GM10266 (cell line): ENCODE measurements around the gene AFF4.
"Not testable (repeated sequence)": the region's sequence is repeated elsewhere in the genome, so short reads cannot be mapped to it uniquely, and the experiment has no call there.

Experiments
- DNase-seq: peaks from one replicate; pipeline ENCODE4 v3.0.0; 2012; ENCODE audit errors: extremely low spot score
- TF ChIP-seq, protein P1 (sequence below): IDR thresholded peaks from 2 replicates; pipeline ENCODE4 v1.5.1; 2012; ENCODE audit warnings: mild to moderate bottlenecking, low read depth; ENCODE audit not compliant: control insufficient read depth, insufficient read depth; ENCODE audit errors: missing control alignments

AFF4 gene

DNA sequence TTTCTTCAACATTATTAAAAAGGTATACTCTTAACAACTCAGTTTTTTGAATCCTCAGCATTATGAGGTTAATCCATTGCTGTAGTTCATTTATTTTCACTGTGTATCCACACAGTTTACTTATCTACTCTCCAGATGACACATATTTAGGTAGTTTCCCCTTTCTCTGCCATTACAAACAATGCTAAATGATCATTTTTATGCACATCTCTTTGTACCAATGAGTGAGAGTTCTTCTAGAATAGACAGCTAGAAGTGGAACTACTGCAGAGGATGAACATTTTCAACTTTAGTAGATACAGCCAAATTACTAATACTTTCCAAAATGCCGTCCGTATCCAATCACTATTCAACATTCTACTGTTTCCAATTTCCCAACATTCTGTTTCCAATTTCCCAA is 11.5 kb downstream of the AFF4 start:
- TF ChIP-seq, protein P1, sequence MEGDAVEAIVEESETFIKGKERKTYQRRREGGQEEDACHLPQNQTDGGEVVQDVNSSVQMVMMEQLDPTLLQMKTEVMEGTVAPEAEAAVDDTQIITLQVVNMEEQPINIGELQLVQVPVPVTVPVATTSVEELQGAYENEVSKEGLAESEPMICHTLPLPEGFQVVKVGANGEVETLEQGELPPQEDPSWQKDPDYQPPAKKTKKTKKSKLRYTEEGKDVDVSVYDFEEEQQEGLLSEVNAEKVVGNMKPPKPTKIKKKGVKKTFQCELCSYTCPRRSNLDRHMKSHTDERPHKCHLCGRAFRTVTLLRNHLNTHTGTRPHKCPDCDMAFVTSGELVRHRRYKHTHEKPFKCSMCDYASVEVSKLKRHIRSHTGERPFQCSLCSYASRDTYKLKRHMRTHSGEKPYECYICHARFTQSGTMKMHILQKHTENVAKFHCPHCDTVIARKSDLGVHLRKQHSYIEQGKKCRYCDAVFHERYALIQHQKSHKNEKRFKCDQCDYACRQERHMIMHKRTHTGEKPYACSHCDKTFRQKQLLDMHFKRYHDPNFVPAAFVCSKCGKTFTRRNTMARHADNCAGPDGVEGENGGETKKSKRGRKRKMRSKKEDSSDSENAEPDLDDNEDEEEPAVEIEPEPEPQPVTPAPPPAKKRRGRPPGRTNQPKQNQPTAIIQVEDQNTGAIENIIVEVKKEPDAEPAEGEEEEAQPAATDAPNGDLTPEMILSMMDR, result no peak
- no peak for DNase-seq

DNA sequence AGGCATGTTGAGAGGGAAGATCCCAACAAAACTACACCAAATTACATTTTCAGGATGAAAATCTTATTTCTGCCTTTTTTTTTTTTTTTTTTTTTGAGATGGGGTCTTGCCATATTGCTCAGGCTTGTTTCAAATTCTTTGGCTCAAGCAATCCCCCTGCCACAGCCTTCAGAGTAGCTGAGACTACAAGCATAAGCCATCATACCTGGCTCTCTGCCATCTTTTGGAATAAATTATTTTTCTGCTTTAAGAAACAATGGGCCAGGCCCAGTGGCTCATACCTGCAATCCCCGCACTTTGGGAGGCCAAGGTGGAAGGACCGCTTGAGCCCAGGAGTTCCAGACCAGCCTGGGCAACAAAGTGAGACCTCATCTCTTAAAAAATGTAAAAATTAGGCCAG is 14.3 kb downstream of the AFF4 start:
- TF ChIP-seq, protein P1, result no peak

DNA sequence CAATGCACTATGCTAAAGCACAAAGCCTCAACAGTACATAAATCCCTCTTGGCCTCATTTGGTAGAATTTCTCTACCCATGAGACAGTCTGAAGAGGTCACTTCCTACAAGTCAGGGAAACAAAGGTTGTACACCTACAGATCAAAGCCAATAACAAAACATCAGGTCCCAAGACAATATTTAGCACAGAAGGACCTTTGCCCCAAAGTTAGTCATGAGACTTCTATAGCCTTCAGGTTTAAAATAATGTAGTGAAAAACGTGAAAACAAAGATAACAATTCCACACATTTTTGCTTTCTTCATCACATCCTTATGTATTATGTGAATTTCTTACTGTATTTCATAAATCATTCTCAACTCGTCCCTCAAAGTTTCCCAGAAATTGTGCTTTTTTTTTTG is 15.8 kb downstream of the AFF4 start:
- DNase-seq, result no peak
- TF ChIP-seq, protein P1, result no peak

More for the DNA sequence above, 14.3 kb downstream of the AFF4 start:
- DNase-seq, result no peak

DNA sequence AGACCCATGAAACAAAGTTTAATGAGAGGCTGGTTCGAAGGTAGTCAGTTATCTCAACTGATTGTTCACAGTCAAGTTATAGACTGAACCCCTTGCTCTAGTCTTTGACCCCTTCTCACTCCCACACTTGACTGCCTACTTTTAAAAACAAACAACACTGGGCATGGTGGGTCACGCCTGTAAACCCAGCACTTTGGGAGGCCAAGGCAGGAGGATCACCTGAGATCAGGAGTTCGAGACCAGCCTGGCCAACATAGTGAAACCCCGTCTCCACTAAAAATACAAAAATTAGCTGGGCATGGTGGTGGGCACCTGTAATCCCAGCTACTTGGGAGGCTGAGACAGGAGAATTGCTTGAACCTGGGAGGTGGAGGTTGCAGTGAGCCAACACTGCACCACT is 18.1 kb downstream of the AFF4 start:
- not testable (repeated sequence) for DNase-seq

DNA sequence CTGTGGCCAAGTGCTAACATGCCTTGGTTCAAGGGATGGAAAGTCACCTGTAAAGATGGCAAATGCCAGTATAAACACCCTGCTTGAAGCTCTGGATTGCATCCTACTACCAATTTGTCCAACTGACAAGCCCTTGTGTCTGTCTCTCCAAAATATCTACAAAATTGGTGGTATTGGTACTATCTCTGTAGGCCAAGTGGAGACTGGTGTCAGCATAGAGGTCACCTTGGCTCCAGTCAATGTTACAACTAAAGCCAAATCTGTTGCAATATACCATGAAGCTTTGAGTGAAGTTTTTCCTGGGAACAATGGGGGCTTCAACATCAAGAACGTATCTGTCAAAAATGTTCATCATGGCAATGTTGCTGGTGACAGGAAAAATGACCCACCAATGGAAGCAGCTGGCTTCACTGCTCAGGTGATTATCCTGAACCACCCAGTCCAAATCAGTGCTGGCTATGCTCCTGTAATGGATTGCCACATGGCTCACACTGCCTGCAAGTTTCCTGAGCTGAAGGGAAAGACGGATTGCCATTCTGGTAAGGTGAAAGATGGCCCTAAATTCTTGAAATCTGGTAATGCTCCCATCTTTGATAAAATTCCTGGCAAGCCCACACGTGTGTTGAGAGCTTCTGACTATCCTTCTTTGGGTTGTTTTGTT is 19.9 kb downstream of the AFF4 start:
- no peak for DNase-seq
- TF ChIP-seq, protein P1, result no peak

DNA sequence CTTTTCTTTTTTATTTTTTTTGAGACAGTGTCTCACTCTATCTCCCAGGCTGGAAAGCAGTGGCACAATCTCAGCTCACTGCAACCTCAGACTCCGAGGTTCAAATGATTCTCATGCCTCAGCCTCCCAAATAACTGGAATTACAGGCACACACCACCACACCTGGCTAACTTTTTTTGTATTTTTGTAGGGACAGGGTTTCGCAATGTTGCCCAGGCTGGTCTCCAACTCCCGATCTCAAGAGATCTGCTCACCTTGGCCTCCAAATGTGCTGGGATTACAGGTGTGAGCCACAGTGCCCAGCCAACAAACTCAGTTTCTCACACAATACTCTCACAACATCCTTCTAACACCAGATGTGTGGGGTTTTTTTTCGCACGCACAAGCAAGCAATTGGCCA is 22.1 kb downstream of the AFF4 start:
- no peak for DNase-seq
- TF ChIP-seq, protein P1, result no peak

DNA sequence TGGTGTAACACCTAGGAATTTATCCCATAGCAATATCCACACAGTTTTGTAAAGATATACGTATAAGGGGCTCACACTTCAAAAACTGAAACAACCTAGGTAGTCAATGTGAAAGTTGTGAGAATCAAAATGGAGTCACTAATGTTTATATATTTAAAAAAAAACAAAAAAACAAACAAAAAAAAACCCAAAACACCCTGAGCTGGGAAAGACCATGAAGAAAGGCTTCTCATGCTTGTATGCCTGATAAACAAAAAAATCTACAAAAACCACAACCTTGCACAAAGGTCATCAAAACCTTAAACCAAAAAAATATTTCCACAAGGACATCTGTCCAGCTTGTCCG is 35.4 kb downstream of the AFF4 start:
- TF ChIP-seq, protein P1, result no peak

More for the DNA sequence above, 35.4 kb downstream of the AFF4 start:
- DNase-seq, result no peak
